ENCODE measurements around the gene INPP5F.
"Not testable (repeated sequence)": the region's sequence is repeated elsewhere in the genome, so short reads cannot be mapped to it uniquely, and the experiment has no call there.

Gene INPP5F

DNA sequence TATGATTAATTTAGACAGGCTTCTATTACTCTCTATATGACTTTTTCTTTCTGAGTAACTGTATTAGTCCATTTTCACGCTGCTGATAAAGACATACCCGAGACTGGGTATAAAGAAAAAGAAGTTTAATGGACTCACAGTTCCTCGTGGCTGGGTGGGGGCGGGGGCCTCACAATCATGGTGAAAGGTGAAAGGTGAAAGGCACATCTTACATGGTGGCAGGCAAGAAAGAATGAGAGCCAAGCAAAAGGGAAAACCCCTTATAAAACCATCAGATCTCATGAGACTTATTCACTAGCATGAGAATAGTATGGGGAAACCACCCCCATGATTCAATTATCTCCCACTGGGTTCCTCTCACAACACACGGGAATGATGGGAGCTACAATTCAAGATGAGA lies 18.5 kb upstream of the INPP5F start:
- peak; percentile 58 for DNase-seq

DNA sequence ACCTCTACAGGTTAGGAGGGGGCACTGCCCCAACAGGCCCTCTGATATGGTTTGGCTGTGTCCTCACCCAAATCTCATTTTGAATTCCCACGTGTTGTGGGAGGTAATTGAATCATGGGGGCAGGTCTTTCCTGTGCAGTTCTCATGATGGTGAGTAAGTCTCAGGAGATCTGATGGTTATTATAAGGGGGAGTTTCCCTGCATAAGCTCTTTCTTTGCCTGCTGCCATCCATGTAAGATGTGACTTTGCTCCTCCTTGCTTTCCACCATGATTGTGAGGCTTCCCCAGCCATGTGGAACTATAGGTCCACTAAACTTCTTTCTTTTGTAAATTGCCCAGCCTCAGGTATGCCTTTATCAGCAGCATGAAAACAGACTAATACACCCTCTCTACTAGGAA lies 14.9 kb upstream of the INPP5F start:
- not testable (repeated sequence) for DNase-seq

DNA sequence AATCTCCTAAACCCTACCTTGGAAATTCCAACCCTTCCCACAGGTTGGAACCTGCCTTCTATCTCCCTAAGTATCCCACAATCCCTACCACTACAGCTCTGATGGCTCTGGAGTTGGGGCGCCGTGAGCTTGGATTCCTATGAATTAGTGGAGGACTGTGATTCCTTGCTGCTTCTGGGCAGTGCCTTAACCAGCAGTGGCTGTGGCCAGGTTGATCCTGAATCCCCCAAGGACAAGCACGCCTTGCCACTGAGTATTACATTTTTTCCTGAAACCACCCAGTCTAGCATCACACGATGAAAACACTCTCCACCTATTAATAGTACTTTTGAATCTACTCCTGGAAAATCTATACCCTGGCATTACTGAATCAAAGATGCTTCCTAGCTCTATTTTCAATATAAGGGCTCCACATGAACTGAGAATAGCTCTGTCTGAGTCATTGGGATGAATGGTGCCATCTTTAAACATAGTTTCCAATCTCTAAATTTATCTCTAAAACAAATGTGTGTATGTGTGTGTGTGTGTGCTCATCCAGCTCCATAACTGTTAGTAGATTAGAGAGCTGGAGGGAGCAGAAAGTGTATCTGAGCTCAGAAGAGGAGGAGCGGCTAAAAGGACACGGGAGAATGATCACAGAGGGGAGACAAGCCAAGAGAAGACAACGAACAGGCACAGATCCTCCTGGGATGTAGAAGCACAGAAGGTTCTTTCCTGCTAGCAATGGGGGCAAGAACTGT lies 11.9 kb upstream of the INPP5F start:
- no peak for DNase-seq

DNA sequence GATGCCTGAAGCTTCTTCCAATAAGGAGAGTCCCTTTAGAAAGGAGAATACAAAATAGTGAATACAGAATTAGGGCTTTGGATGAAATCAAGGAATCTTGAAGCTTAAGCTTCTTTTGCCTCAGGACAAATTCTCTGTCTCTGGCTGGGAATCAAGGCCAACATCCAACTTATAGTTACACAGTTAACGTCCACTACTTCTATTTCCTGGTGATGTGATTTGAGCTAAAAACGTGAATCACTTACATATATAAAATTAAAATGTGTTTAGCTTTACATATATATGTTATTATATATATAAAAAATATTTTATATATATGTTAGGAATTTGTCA lies 11.4 kb upstream of the INPP5F start:
- DNase-seq = no peak

DNA sequence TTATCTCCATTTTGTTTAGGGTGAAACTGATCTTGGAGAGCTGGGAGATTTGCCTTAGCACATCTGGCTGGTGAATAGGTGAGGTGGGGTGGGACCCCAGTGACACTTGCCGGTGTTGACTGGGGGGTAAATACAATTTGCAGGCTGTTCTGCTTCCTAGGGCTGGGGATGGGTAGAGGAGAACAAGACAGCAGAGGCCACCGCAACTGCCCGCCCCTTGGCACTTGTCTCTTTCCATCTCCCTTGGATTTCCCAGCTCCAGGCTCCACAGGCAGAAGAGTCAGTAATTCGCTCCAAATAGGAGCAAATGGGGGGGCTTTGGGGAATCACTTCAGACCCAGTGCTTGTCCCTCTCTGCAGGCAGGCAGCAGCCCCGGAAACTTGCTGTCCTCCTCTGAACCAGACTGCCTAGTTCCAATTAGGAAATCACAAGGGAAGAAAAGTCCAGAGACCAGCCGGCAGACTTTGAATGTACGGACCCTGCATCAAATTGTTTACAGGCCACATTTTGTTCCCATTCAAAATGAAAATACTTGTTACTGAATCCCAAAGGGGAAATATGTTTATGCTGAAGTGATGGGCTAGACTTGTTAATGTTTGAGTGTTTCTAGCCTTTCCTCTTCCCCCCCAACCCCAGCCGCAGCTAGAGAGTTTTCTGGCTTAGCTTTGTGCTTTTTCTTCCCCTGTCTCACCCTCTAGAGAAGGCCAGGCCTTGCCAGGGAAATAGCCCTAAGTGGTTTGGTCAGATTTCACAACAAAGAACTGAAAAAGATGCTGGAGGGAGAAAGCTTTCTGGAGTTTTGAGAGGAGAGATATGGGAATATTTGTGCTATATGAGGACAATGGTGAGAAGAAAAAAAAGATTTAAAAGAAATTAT lies 10.0 kb upstream of the INPP5F start:
- DNase-seq = no peak

DNA sequence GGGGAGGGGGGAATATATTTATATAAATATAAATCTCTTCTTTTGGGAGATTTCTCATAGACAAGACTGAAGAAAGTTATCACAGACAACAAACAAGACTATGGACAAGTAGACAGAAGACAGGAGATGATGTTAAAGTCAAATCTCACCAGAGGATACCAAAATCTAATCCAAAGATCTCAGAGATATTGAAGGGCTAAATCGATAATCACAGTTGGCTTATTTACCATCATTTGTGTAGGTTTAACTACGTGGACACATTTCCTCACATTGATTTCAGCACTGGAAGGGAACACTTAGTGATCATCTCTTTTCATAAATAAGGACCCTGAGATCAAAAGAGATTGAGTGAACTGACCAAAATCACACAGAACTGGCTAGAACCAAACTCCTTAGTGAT lies 2.7 kb upstream of the INPP5F start:
- DNase-seq = no peak

DNA sequence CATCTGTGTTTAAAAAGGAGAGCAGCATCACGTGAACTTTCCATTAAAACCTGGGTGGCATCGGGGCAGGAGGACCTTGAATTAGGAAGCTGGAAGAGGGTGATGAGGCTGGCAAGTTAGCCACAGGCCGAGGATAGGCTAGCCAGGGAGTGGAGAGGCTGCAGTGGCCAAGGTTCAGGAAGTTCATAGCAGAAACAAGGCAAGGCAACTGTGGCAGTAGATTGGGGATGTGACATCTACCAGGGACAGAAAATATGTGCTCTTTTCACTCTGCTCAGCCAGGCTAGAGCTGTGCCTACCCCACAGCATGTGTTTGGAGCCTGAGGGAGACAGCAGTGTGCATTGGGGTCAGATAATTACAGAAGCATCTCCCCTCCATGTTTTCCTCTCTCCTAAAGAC lies 2.2 kb upstream of the INPP5F start:
- no peak for DNase-seq

DNA sequence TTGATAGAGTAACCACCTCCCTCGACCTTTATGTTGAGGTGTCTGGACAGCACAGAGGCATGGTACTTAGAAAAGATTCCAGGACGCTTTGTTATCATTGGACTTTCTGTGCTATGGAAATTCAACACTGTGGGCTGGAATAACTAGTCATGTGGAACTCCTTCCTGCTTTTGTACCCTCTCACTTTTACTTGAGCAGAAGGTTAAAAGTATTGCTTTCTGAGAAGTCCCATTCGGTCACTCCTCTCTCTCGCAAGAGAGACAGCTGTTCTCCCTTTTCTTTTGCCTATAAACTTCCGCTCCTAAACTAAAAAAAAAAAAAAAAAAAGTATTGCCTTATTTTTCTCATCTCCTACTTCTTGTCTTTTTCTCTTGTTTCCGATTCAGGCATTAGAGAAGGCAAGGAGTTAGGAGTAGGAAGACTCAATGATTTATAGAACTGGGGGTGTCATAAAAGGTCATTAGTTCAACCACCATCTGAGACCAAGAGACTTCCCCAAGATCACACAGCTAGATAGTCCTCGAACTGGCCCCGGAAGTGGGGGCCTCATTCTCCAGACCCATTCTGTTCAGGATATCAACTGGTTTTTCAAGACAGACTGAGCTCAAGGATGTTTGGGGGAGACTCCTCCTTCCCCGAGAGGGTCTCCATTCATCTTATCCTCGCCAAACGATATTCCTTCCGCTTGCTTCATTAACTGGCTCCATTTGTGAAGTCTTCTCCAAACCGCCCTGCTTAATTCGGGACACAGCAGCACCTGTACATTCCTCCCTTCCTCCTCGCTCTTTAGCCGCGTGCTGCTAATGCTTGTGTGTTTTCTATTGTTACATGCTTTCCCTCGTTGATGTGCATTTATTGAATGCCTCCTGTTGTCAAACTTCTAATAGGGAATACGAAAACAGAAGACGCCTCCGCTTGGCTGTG lies 995 bp upstream of the INPP5F start:
- DNase-seq = no peak

DNA sequence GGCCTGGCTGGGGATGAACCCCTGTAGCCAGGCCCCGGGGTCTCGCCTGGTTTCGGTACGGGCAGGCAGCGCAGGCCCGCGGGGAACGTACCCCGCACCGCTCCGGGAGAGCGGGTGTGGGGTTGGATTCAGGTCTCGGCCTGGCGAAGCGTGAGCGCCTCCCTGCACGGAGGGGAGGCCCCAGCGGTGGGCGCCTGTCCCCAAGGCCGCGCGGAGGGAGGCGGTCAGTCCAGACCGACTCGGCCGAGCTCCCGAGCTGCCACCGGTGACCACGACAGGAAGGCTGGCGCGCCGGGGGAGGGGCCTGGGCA lies 378 bp upstream of the INPP5F start:
- DNase-seq = no peak

DNA sequence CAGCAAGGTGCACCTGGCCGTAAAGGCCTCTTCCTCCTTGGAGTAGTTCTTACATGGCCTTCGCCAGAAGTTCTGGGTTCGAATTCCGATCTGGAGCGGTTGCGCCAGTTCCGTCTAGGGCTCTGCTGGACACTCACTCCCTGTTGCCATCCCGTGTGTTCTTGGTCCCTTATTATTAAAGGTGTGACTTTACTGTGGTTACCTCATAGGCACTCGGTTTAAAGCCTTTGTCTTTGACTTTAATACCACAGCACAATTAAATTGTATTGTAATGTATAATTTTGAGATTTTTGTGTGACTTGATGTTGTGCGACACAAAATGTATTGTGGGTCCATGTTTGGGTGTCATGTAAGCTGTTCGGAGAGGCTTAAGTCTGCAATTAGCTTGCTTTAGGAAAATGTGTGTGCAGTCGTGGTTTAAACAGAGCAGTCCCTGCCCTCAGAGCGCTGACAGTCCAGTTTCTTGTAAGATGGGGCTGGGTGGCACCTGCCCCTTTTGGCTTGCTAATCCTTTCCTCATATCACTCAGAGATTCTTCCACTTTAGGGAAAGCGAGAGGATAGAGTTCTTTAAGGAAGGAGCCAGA lies 919 bp downstream of the INPP5F start:
- no peak for DNase-seq

DNA sequence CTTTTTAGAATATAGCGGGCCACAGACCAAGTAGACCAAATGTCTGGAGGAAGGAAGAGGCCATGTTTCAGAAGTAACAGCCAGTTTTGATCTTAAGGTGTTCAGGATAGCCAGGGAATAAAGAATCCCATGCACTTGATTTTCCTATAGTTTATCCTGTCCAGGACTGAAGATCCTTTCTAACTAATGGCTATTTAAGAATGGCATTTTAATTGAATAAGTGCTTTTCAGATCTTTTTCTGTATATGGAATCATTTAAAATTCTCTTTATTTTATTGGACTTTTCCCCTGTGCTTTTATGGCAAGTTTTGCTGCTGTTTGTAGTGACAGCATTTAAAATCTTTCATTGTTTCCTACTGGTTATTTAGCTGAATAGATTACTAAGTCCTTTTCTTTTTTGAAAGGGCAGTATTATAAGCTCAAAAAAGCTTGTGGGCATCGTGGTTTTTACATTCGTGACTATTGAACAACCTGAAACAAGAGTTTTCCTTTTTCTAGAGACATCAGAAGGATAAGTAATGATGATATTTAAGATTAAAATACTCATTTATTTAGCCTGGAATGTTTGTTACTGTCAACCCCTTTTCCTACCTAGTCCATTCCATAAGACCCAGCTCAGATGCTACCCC lies 2.4 kb downstream of the INPP5F start:
- DNase-seq = no peak

DNA sequence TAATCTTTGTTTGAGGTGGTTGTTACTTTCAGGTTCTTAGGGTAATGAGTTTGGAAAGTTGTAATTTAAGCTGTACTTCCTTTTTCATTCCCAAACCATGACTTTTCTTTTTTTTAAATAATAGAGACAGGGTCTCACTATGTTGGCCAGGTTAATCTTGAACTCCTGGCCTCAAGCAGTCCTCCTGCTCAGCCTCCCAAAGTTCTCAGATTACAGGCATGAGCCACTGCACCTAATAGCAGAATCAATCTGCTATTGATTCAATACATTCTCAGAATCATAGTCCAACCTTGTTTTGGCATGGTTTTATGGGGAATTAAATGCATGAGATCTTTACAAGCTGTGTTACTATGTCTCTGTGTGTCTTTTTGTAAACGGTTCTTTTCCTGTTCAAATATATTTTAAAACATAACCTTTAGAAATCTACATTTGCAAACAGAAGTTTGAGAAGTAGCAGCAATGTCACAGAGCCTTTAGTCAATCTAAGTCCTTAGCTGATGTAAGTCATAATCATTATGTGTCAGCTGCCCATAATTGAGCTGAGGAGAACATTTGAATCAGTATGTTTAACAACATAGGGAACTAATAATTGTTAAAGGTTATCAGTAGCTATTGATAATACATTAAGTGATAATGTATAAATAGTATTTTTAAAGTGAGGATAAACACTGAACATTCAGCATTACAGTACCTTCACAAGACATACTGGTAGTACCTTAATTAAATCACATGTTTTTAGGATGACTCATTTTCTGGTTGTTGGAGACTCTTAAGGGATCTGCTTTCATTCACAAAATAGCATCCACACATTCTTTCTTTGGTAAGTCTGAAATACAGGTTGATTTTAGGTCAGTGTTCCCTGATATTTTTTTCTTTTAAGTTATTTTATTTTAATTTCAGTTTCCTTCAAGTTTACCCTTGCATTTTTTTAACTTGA lies 8.8 kb downstream of the INPP5F start:
- no peak for DNase-seq

DNA sequence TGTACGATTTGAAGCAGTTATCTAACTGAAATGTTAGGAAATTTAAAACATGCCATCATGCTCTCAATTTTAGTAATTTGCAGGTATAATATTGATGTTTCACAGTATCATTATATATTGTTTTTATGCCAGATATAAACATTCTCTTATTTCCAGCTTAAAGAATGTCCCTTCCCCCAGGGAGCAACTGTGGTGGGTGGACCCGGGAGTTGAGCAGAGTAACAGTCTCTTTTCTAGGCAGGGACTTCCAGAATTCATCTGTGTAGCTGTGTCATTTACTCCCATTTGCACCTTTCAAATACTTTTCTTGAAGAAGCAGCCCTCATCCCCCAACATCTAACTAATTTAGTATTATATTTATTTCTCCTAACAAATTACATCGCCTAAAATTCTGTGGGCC lies 9.6 kb downstream of the INPP5F start:
- no peak for DNase-seq

DNA sequence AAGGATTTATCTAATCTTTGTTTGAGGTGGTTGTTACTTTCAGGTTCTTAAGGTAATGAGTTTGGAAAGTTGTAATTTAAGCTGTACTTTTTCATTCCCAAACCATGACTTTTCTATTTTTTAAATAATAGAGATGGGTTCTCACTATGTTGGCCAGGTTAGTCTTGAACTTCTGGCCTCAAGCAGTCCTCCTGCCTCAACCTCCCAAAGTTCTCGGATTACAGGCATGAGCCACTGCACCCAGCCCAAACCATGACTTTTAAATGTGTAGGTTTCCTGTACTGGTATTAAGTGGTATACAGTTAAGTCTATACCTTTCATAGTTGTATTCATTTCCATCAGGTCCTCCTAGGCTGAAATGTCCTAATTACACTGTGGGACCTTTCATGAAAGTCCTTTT lies 10.4 kb downstream of the INPP5F start:
- DNase-seq = no peak

DNA sequence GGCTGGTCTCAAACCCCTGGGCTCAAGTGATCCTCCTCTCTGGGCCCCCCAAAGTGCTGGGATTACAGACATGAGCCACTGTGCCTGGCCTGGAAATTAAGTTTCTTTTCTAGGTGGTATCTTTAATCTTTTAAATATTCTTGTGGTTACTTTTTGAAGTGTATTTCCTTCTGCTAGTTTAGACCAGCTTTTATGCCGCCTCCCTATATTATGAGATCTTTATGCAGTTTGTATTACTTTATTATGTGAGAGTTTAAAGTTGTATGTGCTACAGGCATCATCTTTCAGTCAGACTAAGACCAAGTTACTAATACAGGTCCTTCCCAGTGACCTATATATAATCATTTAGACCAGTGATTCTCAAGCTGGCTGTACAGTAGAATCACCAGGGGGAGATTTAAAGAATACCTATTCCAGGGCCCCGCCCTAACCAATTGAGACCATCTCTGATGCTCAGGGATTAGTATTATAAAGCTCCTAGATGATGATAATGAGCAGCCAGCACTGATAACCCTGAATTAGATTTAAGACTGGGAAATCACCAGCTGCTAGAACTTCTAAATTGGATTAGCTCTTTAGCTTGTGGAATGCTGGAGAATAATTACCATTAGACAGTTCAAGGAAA lies 11.3 kb downstream of the INPP5F start:
- DNase-seq = no peak

DNA sequence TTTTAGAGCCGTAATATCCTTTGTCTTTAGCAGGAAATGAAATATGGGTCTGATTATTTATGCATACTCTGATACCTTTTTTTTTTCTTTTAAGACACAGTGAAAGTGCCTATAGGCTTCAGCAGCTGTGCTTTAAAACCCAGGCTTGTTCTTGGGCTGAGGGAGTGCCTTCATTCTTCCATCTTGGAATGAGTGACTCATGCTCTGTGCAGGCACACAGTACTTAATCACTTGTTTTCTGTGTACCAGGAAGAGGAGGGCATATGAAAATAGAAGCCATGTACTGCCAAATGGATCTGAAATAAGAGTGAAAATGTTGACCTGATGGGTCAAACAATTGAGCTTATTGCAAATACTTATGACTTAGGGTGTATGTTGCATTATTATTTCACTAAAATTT lies 12.0 kb downstream of the INPP5F start:
- no peak for DNase-seq

DNA sequence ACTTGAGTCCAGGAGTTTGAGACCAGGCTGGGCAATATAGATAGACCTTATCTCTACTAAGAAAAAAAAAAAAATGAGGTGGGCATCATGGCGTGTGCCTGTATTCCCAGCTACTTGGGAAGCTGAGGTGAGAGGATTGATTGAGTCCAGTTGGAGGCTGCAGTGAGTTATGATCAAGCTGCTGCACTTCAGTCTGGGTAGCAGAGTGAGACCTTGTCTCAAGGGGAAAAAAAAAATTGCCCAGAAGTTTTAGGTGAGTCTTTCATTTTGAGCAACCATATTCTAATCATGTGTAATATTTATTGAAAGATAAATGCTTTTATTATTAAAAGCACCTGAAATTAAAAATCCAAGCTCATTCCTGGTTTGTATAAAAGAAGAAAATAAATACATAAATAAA lies 13.1 kb downstream of the INPP5F start:
- no peak for DNase-seq

DNA sequence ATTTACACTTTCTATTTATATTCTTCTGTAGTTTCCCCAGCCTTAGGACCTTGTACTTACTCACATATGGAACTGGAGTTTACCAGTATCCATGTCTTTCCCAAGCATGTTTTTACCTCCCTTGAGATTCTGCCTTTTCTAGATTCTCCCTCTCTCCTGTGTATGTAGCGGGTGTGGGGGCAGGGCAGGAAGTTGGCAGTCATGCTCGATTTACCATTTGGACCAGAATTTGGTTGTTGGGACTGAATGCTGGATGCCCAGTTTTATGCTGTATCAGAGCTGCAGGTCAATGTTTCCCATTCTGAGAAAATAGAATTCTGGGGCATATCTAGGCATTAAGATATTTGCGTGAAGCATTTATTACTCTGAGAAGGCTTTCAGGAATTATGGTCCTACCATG lies 14.2 kb downstream of the INPP5F start:
- DNase-seq = no peak

DNA sequence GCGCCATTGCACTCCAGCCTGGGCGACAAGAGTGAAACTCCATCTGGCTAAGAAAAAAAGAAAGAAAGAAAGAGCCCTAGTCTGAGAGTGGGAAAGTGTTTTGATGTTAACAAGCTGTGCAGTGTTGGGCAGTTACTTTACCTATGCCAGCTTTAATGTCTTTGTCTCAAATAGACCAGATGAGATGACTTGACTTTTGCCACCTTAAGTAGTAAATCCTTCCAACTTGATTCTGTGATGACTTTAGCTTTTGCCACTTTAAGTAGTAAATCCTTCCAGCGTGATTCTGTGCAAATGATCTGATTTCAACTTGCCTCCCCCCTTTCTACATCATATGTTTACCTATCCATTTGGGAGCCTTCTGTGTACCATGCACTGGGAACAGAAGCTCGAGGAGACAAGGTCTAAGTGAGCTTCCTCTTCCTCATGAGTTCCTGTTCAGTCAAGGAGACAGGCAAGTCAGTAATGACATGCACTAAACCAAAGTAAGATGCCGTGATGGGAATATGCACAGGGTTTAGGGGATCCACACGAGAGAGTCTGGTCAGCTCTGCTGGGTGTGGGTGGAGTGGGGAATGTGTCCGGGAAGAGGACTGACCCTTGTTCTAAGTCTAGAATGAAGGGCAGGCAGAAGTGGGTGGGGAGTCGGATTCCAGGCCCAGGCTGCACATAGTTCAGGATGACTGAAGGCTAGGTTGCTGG lies 17.2 kb downstream of the INPP5F start:
- no peak for DNase-seq

DNA sequence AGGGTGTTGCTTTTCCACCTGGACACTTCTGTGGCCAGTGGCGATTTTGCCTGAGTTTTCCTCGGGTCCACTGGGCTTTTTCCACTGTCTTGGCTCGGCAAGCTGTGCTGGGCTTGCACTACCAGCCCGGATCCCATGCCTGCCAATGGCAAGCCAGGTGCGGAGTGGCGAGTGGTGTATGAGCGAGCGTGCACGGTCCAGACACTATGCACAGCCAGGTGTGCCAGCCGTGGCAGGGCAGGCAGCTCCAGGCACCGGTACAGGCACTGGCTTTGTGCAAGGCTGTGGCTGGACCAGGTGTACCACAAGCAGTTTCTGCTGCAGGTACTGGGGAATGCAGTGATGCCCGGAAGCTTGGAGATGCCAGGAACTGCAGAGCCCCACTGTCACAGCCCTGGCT lies 22.1 kb downstream of the INPP5F start:
- no peak for DNase-seq

DNA sequence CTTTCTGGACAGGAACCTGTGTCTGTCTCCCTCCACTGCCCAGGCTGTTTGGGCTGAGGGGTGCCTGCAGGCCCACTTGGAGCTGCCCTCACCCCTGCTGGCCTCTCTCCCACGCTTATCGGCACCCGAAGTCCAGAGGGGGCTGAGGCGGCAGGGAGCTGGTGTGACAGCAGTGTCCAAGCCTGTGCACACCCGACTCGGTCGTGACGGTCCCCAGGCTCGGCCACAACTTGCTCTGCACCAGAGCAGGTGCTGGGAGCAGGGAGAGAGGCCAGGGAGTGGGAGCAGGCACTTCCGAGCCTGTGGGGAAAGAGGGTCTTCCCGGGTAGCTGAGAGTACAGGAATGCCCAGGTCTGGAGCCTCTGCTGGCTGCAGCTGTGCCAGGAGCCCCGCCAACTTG lies 23.0 kb downstream of the INPP5F start:
- DNase-seq = no peak
